Neutrophil (primary cell): ENCODE results near the gene RNF128.
"Not testable (repeated sequence)": the region's sequence is repeated elsewhere in the genome, so short reads cannot be mapped to it uniquely, and the experiment has no call there.

Experiments
- H3K27ac ChIP-seq: fragments of 200-600 bp; sonication (generic); 2 replicates; pipeline ENCODE4 v1.5.1; 2016; ENCODE audit warnings: mild to moderate bottlenecking, moderate library complexity
- H3K27me3 ChIP-seq: fragments of 200-600 bp; sonication (generic); 2 replicates; pipeline ENCODE4 v1.6.0; 2016; ENCODE audit warnings: mild to moderate bottlenecking
- H3K36me3 ChIP-seq: fragments of 200-600 bp; sonication (generic); 2 replicates; pipeline ENCODE4 v1.5.1; 2017
- H3K4me1 ChIP-seq, 2 experiments: fragments of 200-600 bp in 1 of 2; sonication (generic) in 1 of 2; 1 replicate in 1 of 2; 2 replicates in 1 of 2; pipeline versions ENCODE4 v1.5.1 to v1.6.1; 2013 to 2016; ENCODE audit warnings: low read depth in 1 of 2, low read length in 1 of 2, mild to moderate bottlenecking in 1 of 2, moderate library complexity in 1 of 2; ENCODE audit not compliant: control insufficient read depth in 1 of 2, insufficient read depth in 1 of 2
- H3K4me3 ChIP-seq, 2 experiments: fragments of 200-600 bp in 1 of 2; sonication (generic) in 1 of 2; 1 replicate in 1 of 2; 2 replicates in 1 of 2; pipeline ENCODE4 v1.5.1; 2013 to 2016; ENCODE audit warnings: low read depth in 1 of 2, low read length in 1 of 2, mild to moderate bottlenecking in 1 of 2, moderate library complexity in 1 of 2
- H3K9me3 ChIP-seq: fragments of 200-600 bp; sonication (generic); 2 replicates; pipeline ENCODE4 v1.5.1; 2016
- TF ChIP-seq, protein P1 (sequence below): fragments of 200-600 bp; sonication (generic); IDR thresholded peaks from 2 replicates; pipeline ENCODE4 v1.5.1; 2016; ENCODE audit warnings: antibody characterized with exemption

RNF128 gene

GRCh38 chrX:106742805-106743204, 16.3 kb downstream of the RNF128 start:
- no peaks in the 10 kb centered on the region for H3K4me1 ChIP-seq
- no peaks in the 10 kb centered on the region for H3K27me3 ChIP-seq

GRCh38 chrX:106748377-106748776, 21.9 kb downstream of the RNF128 start:
- H3K9me3 ChIP-seq: no peaks in the 10 kb centered on the region
- no peak overlapping the region for H3K4me3 ChIP-seq
- TF ChIP-seq, protein P1, sequence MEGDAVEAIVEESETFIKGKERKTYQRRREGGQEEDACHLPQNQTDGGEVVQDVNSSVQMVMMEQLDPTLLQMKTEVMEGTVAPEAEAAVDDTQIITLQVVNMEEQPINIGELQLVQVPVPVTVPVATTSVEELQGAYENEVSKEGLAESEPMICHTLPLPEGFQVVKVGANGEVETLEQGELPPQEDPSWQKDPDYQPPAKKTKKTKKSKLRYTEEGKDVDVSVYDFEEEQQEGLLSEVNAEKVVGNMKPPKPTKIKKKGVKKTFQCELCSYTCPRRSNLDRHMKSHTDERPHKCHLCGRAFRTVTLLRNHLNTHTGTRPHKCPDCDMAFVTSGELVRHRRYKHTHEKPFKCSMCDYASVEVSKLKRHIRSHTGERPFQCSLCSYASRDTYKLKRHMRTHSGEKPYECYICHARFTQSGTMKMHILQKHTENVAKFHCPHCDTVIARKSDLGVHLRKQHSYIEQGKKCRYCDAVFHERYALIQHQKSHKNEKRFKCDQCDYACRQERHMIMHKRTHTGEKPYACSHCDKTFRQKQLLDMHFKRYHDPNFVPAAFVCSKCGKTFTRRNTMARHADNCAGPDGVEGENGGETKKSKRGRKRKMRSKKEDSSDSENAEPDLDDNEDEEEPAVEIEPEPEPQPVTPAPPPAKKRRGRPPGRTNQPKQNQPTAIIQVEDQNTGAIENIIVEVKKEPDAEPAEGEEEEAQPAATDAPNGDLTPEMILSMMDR: no peak
- no peak overlapping the region for H3K27ac ChIP-seq
- no peaks in the 10 kb centered on the region for H3K27me3 ChIP-seq
- H3K36me3 ChIP-seq: no peaks in the 10 kb centered on the region
- H3K4me1 ChIP-seq: no peaks in the 10 kb centered on the region

More at GRCh38 chrX:106742805-106743204, 16.3 kb downstream of the RNF128 start:
- TF ChIP-seq, protein P1: no peak
- Histone ChIP-seq H3K36me3 (no peaks in the 10 kb centered on the region), H3K9me3 (no peaks in the 10 kb centered on the region), H3K4me3 (no peak overlapping the region), H3K27ac (no peak overlapping the region)

GRCh38 chrX:106751407-106751806, 24.9 kb downstream of the RNF128 start:
- Histone ChIP-seq H3K9me3 (no peaks in the 10 kb centered on the region), H3K36me3 (no peaks in the 10 kb centered on the region), H3K27ac (no peak overlapping the region), H3K4me1 (no peaks in the 10 kb centered on the region), H3K4me3 (no peak overlapping the region), H3K27me3 (no peaks in the 10 kb centered on the region)
- TF ChIP-seq, protein P1: no peak

- H3K27ac ChIP-seq: no peak overlapping the region
- H3K4me1 ChIP-seq: no peaks in the 10 kb centered on the region
- no peaks in the 10 kb centered on the region for H3K9me3 ChIP-seq
- no peaks in the 10 kb centered on the region for H3K36me3 ChIP-seq
- H3K27me3 ChIP-seq: no peaks in the 10 kb centered on the region
- TF ChIP-seq, protein P1: no peak
- no peak overlapping the region for H3K4me3 ChIP-seq
Observed at GRCh38 chrX:106752101-106752678, 25.7 kb downstream of the RNF128 start.

DNA sequence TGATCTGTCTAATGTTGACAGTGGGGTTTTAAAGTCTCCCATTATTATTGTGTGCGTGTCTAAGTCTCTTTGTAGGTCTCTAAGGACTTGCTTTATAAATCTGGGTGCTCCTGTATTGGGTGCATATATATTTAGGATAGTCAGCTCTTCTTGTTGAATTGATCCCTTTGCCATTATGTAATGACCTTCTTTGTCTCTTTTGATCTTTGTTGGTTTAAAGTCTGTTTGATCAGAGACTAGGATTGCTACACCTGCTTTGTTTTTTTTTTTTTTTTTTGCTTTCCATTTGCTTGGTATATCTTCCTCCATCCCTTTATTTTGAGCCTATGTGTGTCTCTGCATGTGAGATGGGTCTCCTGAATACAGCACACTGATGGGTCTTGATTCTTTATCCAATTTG, 42.8 kb downstream of the RNF128 start:
- H3K4me1 ChIP-seq, H3K36me3 ChIP-seq, H3K9me3 ChIP-seq, H3K27me3 ChIP-seq, H3K4me3 ChIP-seq, H3K27ac ChIP-seq: not testable (repeated sequence)

GRCh38 chrX:106774981-106775380, 48.5 kb downstream of the RNF128 start:
- H3K4me1 ChIP-seq: no peaks in the 10 kb centered on the region
- H3K36me3 ChIP-seq: no peaks in the 10 kb centered on the region
- TF ChIP-seq, protein P1: no peak
- H3K4me3 ChIP-seq: no peak overlapping the region
- H3K9me3 ChIP-seq: no peaks in the 10 kb centered on the region
- H3K27ac ChIP-seq: no peak overlapping the region
- H3K27me3 ChIP-seq: no peaks in the 10 kb centered on the region
